Colon (tissue), 2 donors: ENCODE measurements around the gene CD300A.
"Not testable (repeated sequence)": the region's sequence is repeated elsewhere in the genome, so short reads cannot be mapped to it uniquely, and the experiment has no call there.

ENCODE experiments used
- FAIRE-seq: peaks from 2 replicates; lab custom pipeline; 2012; peaks lifted over from hg19 to GRCh38; lab: Jason Lieb, UNC
- donor health status: control.
- donor health status: control.

CD300A gene

DNA sequence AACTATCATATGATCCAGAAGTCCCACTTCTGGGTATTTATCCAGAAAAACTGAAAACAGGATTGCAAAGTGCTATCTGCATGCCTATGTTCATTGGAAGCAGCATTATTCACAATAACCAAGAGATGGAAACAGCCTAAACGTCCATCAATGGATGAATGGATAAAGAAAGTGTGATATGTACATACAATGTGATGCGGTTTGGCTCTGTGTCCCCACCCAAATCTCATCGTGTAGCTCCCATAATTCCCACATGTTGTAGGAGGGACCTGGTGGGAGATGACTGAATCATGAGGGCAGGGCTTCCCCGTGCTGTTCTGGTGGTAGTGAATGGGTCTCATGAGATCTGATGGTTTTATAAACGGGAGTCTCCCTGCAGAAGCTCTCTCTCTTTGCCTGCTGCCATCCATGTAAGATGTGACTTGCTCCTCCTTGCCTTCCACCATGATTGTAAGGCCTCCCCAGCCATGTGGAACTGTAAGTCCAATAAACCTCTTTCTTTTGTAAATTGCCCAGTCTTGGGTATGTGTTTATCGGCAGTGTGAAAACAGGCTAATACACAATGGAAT, 52.1 kb downstream of the CD300A start:
- FAIRE-seq, result not testable (repeated sequence)

DNA sequence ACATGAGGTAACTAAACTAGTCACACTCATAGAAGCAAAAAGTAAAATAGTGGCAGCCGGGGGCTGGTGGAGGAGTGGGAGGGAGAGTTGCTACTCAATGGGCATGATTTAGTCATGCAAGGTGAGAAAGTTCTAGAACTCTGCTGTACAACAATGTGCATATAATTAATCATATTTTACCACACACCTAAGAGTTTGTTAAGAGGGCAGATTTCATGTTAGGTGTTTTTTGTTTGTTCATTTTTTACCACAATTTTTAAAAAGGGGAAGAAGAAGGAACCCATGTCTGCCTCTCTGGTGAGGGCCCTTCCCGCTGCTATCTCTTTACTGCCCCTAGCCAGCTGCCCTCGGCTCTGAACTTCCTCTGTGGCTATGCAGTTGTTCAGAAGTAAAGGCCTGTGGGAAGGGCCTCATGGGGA, 53.6 kb downstream of the CD300A start:
- FAIRE-seq, result no peak

DNA sequence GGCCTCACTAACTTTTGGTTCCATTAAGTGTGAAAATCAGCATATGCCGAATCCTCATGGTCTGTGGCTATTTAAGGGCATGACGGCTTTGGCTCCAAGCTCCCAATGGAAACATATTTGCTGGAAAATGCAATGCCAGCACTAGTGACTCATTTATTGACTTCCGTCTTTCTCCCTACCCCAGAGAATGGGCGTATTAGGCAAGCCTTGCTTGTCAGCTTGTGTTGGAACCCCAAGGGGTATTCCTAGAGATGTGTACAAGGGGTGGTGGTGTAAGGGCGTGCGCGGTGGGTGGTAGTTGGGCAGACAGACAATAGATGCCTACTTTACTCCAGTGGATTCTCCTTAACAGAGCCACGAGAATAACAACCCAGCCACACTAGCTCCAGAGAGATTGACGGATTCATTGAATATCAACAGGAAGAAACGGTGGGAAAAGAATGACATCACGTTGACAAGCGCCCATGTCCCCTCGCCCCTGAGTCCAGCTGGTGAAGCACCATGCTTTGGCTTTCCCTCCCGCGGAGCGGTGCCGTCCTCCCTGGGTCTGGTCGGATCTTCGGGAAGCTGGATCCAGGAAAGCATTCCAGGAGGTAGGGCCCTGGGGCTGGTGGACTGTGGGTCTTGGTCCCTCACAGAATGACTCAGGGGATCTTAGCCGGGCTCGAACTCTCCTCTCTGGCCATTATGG, 54.5 kb downstream of the CD300A start:
- no peak for FAIRE-seq

DNA sequence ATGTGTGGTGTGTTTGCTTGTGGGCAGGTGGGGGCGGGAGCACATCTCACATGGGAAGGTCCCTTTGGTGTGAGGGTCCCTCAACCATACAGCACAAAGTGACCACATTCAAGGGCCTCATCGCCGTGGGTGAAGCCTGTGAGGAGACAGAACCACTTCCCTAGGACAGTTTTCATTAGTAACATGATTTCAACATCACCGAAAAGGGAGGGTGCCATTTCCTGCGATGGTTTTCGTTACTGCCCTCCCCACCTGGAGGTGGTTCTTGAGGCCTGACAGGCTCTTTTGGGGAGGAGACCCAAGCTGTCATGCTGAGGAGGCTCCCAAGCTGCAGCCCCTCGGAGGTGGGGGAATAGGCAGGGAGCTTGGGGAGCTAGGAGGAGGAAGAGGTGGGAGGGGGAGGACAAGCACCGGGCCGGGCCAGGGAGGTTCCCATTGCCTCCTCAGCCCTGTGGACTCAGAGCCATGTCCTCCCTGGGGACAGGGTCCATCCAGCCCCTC, 55.3 kb downstream of the CD300A start:
- FAIRE-seq, result no peak

DNA sequence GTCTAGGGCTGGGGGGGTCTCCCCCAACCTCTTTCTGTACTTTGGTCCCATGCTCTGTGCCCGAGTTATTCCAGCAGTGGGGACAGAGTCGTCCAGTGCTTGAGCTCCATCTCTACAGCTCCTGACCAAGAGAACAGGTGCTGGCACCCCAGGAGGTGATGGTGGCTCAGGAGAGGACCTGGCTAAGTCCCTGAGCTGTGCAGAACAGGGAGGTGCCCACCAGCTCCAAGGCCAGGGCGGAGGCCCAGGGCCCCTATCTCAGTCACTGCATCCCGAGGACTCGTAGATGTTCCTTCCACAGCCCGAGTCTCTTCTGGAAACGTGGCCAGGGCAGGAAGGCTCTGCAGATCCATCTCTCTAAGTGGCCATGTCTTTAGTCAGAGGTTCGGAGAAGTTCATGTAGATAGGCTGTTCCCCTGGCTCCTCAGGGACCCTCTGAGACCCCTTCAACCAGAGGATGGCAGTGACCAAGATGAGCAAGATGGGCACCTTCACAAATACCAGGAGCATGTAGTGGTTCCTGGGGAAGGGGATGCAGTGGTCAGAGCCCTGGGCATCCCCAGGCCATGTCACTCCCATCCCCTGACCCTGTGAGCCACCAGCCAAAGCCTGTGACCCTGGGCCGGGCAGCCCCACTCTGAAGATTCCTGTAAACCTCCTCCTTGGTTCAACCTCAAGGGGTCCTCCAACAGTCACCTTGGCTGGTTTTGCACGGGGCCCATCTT, 56.1 kb downstream of the CD300A start:
- FAIRE-seq, result no peak

DNA sequence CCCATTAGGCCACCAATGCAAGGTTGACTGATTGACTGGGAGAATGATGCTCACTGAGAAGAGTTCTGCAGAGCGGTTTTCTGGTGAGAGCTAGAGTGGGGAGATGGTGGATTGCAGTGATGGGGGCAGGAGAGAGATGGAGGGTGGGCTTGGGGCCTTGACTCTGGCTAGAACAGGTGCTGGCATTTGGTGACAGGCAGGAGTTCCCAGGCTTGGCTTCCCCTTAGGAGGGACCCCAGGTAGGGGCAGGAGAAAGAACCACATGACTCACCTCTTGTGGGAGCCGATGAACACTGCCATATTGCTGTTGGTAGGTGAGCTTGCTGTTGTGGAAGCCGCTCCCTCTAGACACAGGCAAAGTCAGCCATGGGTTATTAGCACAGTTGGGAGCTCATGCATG, 56.9 kb downstream of the CD300A start:
- no peak for FAIRE-seq

DNA sequence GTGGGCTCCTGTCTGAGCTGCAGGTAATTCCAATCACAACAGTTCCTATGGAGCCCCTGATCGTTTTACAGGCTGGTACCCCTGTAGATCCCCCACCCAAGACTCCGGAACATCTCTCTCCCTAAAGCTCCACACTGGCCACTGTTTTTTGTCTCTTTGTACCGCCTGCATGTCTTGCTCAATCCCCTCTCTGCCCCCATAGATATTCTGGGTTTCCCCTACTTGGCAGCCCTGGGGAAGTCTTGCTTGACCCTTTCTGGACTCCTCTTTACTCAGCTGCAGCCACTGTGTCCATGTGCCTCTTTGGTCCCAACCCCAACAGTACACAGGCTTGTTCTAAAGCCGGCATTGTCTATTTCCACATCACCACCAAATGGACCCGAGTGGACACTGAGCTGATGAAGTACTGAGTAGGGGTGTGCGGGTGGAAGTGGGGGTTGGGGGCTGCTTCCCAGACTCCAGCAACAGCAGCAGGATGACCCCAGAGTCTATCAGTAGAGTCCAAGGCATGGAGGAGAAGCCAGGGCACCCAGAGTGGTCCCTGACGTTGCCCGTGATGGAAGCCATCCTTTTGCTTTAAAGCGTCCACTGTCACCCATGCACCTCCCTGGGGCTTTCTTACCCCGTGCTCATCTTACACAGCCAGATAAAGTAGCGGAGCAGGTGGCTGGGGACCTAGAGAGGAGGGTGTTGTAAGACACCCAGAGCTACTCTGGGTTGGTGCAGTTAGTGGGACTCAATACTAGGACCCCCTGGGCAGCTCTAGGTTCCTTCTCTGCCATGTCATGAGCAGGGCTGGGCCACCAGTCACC, 58.4 kb downstream of the CD300A start:
- FAIRE-seq, result no peak

DNA sequence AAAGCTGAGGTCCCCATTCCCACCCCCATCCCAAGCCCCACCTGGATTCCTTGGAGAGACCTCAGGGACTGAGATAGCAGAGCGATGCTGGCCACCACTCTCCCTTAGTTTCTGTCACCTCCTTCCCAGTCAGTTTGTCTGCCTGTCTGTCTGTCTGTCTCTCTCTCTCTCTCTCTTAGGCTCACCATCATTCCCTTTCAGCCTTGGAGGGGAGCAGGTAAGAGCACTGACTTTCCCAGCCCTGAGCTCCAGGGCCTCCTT, 59.0 kb downstream of the CD300A start:
- FAIRE-seq, result no peak

DNA sequence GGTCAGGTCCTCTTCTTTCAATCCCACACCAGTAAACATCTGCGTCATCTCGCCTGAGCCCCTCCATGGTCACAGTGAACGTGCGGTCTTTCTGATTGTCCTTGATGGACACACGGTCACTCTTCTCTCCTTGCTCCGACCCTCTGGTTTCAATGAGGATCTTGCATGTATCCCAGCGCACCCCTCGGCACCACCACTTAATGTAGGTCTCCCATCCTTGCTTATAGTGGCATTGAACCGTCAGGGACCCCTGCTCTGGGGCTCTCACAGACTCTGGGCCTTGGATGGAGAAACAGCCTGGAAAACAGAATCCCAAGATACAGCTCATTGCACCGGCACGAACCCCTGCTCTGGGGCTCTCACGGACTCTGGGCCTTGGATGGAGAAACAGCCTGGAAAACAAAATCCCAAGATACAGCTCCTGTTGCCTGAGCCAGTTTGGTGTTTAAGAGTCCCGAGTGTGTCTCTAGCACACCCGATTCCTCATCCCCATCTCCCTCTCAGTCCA, 59.4 kb downstream of the CD300A start:
- FAIRE-seq, result no peak

DNA sequence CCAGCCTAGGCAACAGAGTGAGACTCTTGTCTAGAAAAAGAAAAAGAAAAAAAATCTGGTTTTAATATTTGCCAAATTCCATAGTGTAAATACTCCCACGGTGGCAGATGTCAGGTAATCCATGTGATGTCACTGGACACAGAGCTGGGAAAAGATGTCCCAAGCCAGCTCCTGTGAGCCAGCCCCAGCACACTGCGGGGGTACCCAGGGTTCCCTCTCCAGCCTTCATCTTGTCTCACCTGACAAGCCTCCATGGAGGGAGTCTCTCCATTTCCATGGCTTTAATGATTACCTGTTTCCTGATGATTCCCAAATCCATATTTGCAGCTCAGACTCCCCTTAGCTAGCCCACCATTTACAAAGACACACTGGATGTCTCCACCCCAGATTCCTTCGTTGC, 60.2 kb downstream of the CD300A start:
- no peak for FAIRE-seq

DNA sequence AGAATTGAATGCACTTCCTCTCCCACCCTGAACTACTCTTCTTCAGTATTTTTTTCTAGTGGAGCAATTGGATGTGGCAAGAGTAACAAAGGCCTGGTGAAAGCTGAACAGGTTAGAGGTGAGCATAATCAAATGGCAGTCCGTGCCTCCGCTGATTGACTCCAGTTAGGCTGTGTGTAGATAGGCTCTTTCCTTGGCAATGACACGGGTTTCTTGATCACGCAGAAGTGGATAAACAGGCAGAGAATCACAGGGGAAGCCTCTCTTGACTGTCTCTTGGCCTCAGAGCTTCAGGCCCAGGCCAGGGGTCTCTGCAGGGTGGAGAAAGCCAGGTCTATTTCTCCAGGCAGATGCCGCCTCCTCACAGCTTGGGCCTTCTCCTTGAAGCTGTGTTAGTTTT, 60.6 kb downstream of the CD300A start:
- FAIRE-seq, result no peak

DNA sequence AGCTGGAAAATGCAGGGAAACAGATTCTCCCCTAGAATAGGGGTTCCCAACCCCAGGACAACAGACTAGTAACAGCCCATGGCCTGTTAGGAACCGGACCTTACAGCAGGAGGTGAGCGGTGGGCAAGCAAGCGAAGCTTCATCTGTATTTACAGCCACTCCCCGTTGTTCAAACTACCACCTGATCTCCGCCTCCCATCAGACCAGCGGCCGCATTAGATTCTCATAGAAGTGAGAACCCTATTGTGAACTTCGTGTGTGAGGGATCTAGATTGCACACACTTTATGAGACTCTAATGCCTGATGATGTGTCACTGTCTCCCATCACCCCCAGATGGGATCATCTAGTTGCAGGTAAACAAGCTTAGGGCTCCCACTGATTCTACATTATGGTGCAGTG, 61.3 kb downstream of the CD300A start:
- no peak for FAIRE-seq

DNA sequence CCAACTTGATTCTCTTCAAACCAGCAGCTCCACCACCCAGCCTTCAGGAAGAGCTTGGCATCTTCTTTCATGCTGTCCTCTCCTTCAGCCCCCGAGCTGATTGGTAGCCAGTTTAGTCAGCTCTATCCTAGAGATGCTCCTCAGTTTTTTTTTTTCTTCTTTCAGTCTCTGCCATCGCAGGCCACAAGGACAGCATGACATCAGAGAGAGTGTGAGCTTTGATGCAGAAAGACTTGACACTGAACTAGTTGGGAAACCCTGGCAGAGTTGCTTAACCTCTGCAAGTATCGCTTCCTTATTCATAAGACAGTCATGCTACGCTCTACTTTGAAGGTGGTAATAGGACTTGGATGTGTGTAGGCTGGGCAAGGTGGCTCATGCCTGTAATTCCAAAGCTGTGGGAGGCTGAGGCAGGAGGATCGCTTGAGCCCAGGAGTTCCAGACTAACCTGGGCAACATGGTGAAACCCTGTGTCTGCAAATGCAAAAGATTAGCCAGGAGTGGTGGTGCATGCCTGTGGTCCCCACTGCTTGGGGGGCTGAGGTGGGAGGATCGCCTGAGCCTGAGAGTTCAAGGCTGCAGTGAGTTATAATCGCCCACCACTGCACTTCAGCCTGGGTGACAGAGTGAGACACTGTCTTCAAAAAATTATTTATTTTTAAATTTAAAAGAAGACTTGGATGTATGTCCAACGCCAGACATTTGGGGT, 62.2 kb downstream of the CD300A start:
- no peak for FAIRE-seq

DNA sequence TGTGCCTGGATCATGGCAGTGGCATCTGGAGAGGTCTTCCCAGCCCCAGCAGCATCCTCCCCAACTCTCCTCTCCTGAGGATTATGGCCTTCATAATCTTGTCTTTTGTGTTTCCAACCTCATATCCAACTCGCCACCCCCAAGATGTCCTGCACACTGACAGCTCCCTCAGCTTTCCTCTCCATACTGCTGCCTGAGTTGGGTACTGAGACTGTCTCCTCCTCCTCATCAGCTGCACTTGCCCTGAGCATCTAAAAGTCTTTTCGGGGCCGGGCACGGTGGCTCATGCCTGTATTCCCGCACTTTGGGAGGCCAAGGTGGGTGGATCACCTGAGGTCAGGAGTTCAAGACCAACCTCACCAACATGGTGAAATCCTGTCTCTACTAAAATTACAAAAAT, 62.8 kb downstream of the CD300A start:
- FAIRE-seq, result no peak

DNA sequence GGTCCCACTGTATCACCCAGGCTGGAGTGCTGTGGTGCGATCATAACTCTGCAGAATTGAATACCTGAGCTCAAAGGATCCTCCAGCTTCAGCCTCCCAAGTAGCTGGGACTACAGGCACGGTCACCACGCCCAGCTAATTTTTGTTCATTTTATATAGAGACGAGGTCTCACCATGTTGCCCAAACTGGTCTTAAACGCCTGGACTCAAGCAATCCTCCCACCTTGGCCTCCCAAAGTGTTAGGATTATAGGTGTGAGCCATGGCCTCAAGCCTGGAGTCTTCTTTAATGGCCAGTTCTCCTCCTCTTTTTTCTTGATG, 64.4 kb downstream of the CD300A start:
- no peak for FAIRE-seq

DNA sequence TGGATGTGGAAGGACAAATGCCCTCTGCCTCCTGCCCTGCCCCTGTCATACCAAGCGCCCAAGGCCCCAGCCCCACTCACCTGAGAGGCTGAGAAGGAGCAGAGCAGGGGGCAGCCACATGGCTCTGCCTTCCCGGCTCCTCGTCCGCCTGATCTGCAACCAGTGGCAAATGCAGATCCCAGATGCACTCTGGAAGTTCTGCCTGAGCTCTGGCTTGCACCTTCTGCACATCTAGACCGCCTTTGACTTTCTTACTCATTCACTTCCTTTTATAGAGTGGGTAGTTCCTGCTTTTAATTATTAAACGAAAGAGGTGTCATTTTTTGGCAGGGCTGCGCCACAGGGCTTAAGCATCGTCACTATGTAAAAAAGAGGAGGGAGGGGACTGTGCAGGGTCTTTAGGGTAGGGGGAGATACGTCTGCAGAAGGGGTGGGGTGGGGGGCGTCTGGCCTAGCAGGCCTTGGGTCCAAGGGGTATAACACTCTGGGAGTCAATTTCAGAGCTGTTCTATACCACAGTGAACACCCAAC, 64.9 kb downstream of the CD300A start, which contains the start of gene CD300LB:
Gene CD300LB, minus strand, starts transcription at position 245 of the 531 bp plus-strand sequence. Its CDS starts 125 bp downstream, at position 120.
- no peak for FAIRE-seq

DNA sequence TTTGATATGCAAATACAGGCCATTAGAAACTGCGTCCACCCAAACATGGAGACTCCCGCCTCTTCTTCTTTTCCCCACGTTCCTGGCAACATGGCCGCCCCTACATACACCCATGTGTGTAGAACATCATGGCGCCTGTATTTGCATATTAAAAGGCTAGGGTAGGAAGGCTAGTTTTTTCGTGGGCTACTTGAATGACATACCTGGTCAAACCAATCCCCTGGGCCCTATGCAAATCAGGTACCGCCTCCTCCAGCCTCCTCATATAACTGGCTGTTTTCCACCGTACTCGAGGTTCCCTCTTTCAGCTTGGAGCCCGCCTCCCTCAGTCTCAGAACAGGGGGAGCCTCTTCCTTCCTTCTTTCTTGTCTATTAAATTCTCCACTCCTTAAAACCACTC, 65.7 kb downstream of the CD300A start:
- no peak for FAIRE-seq
